Astrocyte of the spinal cord (primary cell): Measurements from ENCODE around the gene HMGN3.
A peak's percentile ranks its signal among the peaks of the same experiment; 100 is the strongest.

Experiments
- DNase-seq: peaks from one replicate; pipeline ENCODE4 v3.0.0; 2011; ENCODE audit warnings: low read depth, low spot score
- H3K4me3 ChIP-seq: 2 replicates; pipeline ENCODE4 v1.5.1; 2011; ENCODE audit warnings: low read depth, mild to moderate bottlenecking, low read length, moderate library complexity
- CTCF ChIP-seq: IDR thresholded peaks from 2 replicates; pipeline ENCODE4 v1.5.1; 2012; ENCODE audit warnings: low read depth, mild to moderate bottlenecking, low read length, inconsistent platforms
- in situ Hi-C: cut with HindIII; loops from 2 replicates; pipeline ENCODE4 v1.10.0; 2017; ENCODE audit warnings: low sequenced_read_pairs

Gene HMGN3

DNA sequence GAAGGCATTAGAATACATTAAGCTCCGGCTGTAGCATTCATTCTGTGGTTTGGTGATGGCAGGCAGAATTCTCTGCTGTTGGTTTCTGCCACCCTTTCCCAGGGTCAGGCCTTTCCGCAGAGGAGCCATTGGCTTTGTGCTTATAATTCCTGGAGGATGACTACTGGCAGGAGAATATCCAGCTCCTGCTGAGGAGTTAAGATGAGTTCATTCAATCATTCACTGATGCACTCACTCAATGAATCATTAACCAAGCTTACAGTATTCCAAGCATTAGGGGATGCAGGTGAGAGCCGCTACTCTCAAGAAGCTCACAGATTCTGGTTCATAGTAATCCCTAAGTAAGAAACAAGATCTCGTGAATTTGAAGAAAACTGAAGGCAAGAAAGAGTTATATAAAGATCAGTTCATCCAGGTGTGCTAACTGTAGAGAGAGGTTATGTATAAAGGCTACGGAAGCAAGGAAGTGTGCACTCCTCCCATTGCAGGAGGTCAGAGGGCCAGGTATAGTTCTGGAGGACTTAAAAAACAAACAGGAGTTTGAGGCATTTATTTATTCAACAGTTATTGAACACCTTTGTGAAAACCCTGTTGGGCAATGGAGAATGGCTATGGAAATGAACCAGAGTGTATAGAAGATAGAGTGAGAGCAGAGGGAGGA, 75.5 kb downstream of the HMGN3 start:
- no peak for TF ChIP-seq CTCF
- in situ Hi-C loops, result no loop called here
- peak; percentile 39 for DNase-seq
- H3K4me3 ChIP-seq, result no peak overlapping the region

DNA sequence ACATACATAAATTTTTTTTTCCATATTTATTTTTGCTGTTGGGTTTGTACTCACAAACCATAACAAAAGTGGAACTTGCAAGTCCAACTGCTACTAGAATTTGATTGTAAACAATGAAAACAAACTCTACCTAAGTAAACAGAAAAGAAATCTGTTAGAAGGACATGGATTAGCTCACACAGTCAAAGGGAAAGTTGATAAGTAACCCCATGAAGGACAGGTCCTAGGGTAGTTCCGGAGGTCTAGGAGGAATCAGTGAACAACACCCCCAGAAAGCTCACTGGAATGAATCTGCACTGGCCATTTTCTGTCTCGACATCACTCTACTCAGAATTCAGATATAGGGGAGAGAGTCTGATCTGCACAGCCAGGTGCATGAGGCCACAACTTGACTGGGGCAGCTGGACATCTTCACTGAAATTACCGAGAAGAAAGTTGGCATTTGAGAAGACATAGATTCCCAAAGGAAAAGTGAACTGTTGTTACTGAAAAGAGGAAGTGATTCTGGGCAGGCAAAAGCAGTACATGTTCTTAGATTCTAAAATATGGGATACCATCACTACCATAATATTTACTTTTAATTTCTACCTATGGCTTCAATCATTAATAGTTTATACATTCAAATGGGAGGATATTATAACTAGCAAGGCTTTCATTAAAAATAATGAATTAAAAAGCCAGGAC, 76.4 kb downstream of the HMGN3 start:
- DNase-seq, result no peak
- no peak for TF ChIP-seq CTCF
- no peak overlapping the region for H3K4me3 ChIP-seq
- in situ Hi-C loops, result no loop called here

- in situ Hi-C loops, result no loop called here
- peak; percentile 8 for DNase-seq
- no peak for TF ChIP-seq CTCF
- H3K4me3 ChIP-seq, result no peak overlapping the region
These were observed 82.2 kb downstream of the HMGN3 start for GRCh38 chr6:79152269-79152737.
